ENCODE results near the gene EPHA6.
"Not testable (repeated sequence)": the region's sequence is repeated elsewhere in the genome, so short reads cannot be mapped to it uniquely, and the experiment has no call there.

The EPHA6 gene

GRCh38 chr3:97021778-97022177 lies 207.4 kb downstream of the EPHA6 start:
- Histone ChIP-seq H3K79me2 (ENCODE audit: insufficient read depth, low read length) (no peaks in the 10 kb centered on the region), H3K27me3 (ENCODE audit: insufficient read depth, low read length) (no peaks in the 10 kb centered on the region), H4K20me1 (ENCODE audit: insufficient read depth, low read length) (no peaks in the 10 kb centered on the region), H2AFZ (ENCODE audit: low read length) (no peak overlapping the region), H3K4me2 (ENCODE audit: low read length) (no peak overlapping the region), H3K4me1 (ENCODE audit: insufficient read depth, low read length, severe bottlenecking) (no peaks in the 10 kb centered on the region), H3K4me3 (ENCODE audit: low read depth, low read length, poor library complexity, severe bottlenecking) (no peak overlapping the region), H3K36me3 (ENCODE audit: insufficient read depth, low read length) (no peaks in the 10 kb centered on the region), H3F3A (ENCODE audit: insufficient read depth, low read length) (no peaks in the 10 kb centered on the region), H3K9me2 (ENCODE audit: low read depth, low read length) (no peaks in the 10 kb centered on the region), H3K9me3 (ENCODE audit: low read length) (no peaks in the 10 kb centered on the region), H3K9ac (ENCODE audit: low read length) (no peak overlapping the region), H3K27ac (ENCODE audit: low read depth, low read length, poor library complexity, severe bottlenecking) (no peak overlapping the region)
- no peak for TF ChIP-seq CTCF (IDR thresholded peaks at IDR 0.05; ENCODE audit: low read length)
- no peak for TF ChIP-seq EZH2 (IDR thresholded peaks at IDR 0.05; ENCODE audit: borderline replicate concordance, low read length)

GRCh38 chr3:97025612-97026011 lies 211.2 kb downstream of the EPHA6 start:
- not testable (repeated sequence) for H3K27me3 ChIP-seq (ENCODE audit: insufficient read depth, low read length); H3K9ac ChIP-seq (ENCODE audit: low read length); H3K4me2 ChIP-seq (ENCODE audit: low read length); H4K20me1 ChIP-seq (ENCODE audit: insufficient read depth, low read length); H2AFZ ChIP-seq (ENCODE audit: low read length); H3K9me3 ChIP-seq (ENCODE audit: low read length); H3K36me3 ChIP-seq (ENCODE audit: insufficient read depth, low read length); H3K4me1 ChIP-seq (ENCODE audit: insufficient read depth, low read length, severe bottlenecking); H3F3A ChIP-seq (ENCODE audit: insufficient read depth, low read length); H3K9me2 ChIP-seq (ENCODE audit: low read depth, low read length); H3K27ac ChIP-seq (ENCODE audit: low read depth, low read length, poor library complexity, severe bottlenecking); H3K4me3 ChIP-seq (ENCODE audit: low read depth, low read length, poor library complexity, severe bottlenecking); H3K79me2 ChIP-seq (ENCODE audit: insufficient read depth, low read length)

GRCh38 chr3:97029972-97030371 lies 215.6 kb downstream of the EPHA6 start:
- Histone ChIP-seq H3K9me3 (ENCODE audit: low read length) (no peaks in the 10 kb centered on the region), H3K9me2 (ENCODE audit: low read depth, low read length) (no peaks in the 10 kb centered on the region; the same call in 1 of the 2 replicates), H2AFZ (ENCODE audit: low read length) (no peak overlapping the region), H3K9ac (ENCODE audit: low read length) (no peak overlapping the region), H4K20me1 (ENCODE audit: insufficient read depth, low read length) (no peaks in the 10 kb centered on the region), H3F3A (ENCODE audit: insufficient read depth, low read length) (no peaks in the 10 kb centered on the region), H3K79me2 (ENCODE audit: insufficient read depth, low read length) (no peaks in the 10 kb centered on the region), H3K36me3 (ENCODE audit: insufficient read depth, low read length) (no peaks in the 10 kb centered on the region), H3K27ac (ENCODE audit: low read depth, low read length, poor library complexity, severe bottlenecking) (no peak overlapping the region), H3K4me2 (ENCODE audit: low read length) (no peak overlapping the region), H3K27me3 (ENCODE audit: insufficient read depth, low read length) (no peaks in the 10 kb centered on the region), H3K4me1 (ENCODE audit: insufficient read depth, low read length, severe bottlenecking) (no peaks in the 10 kb centered on the region), H3K4me3 (ENCODE audit: low read depth, low read length, poor library complexity, severe bottlenecking) (no peak overlapping the region)
- no peak for TF ChIP-seq EZH2 (IDR thresholded peaks at IDR 0.05; ENCODE audit: borderline replicate concordance, low read length)
- TF ChIP-seq CTCF (IDR thresholded peaks at IDR 0.05; ENCODE audit: low read length) = no peak

GRCh38 chr3:97037294-97037943 lies 223.0 kb downstream of the EPHA6 start:
- no peak overlapping the region for H3K4me3 ChIP-seq (ENCODE audit: low read depth, low read length, poor library complexity, severe bottlenecking)
- H3K4me2 ChIP-seq (ENCODE audit: low read length) = no peak overlapping the region
- no peaks in the 10 kb centered on the region for H3K27me3 ChIP-seq (ENCODE audit: insufficient read depth, low read length)
- no peak overlapping the region for H3K27ac ChIP-seq (ENCODE audit: low read depth, low read length, poor library complexity, severe bottlenecking)
- no peaks in the 10 kb centered on the region for H3K36me3 ChIP-seq (ENCODE audit: insufficient read depth, low read length)
- H3K9me2 ChIP-seq (ENCODE audit: low read depth, low read length) = no peaks in the 10 kb centered on the region
- TF ChIP-seq CTCF (IDR thresholded peaks at IDR 0.05; ENCODE audit: low read length) (no peak), EZH2 (IDR thresholded peaks at IDR 0.05; ENCODE audit: borderline replicate concordance, low read length) (no peak)
- H2AFZ ChIP-seq (ENCODE audit: low read length) = no peak overlapping the region
- H3K9ac ChIP-seq (ENCODE audit: low read length) = no peak overlapping the region
- no peaks in the 10 kb centered on the region for H3K9me3 ChIP-seq (ENCODE audit: low read length)
- no peaks in the 10 kb centered on the region for H3K79me2 ChIP-seq (ENCODE audit: insufficient read depth, low read length)
- no peaks in the 10 kb centered on the region for H3K4me1 ChIP-seq (ENCODE audit: insufficient read depth, low read length, severe bottlenecking)
- H4K20me1 ChIP-seq (ENCODE audit: insufficient read depth, low read length) = no peaks in the 10 kb centered on the region
- H3F3A ChIP-seq (ENCODE audit: insufficient read depth, low read length) = no peaks in the 10 kb centered on the region

Data from OCI-LY1 (cell line).